Measurements from ENCODE around the gene ZNF839.
"Not testable (repeated sequence)": the region's sequence is repeated elsewhere in the genome, so short reads cannot be mapped to it uniquely, and the experiment has no call there.

The ZNF839 gene

GRCh38 chr14:102319351-102320032 lies at the start of gene ZNF839:
ZNF839 (plus strand) TSS chr14:102319746; CDS start chr14:102319766, 20 bp downstream.
- peak; percentile 88 to 93 (median 90) for DNase-seq

- no peak for DNase-seq
Observed at GRCh38 chr14:102272392-102272791, 47.2 kb upstream of the ZNF839 start.

GRCh38 chr14:102275866-102276265 lies 43.7 kb upstream of the ZNF839 start:
- DNase-seq = no peak

- DNase-seq = no peak
Observed at GRCh38 chr14:102277874-102278630, 41.5 kb upstream of the ZNF839 start.

GRCh38 chr14:102278631-102278935 lies 41.0 kb upstream of the ZNF839 start:
- no peak for DNase-seq

- no peak for DNase-seq
Observed at GRCh38 chr14:102279282-102279681, 40.3 kb upstream of the ZNF839 start.

- DNase-seq = no peak
Observed at GRCh38 chr14:102279688-102280348, 39.7 kb upstream of the ZNF839 start.

- no peak for DNase-seq
Observed at GRCh38 chr14:102280376-102280962, 39.1 kb upstream of the ZNF839 start.

GRCh38 chr14:102282751-102283465 lies 36.6 kb upstream of the ZNF839 start:
- no peak for DNase-seq

- no peak for DNase-seq
Observed at GRCh38 chr14:102283631-102284129, 35.9 kb upstream of the ZNF839 start.

- no peak for DNase-seq
Observed at GRCh38 chr14:102285106-102285505, 34.4 kb upstream of the ZNF839 start.

- no peak for DNase-seq
Observed at GRCh38 chr14:102288139-102288538, 31.4 kb upstream of the ZNF839 start.

- DNase-seq = no peak
Observed at GRCh38 chr14:102292441-102292840, 27.1 kb upstream of the ZNF839 start.

GRCh38 chr14:102293781-102294180 lies 25.8 kb upstream of the ZNF839 start:
- no peak for DNase-seq

GRCh38 chr14:102295270-102295669 lies 24.3 kb upstream of the ZNF839 start:
- no peak for DNase-seq

GRCh38 chr14:102297436-102298170 lies 21.9 kb upstream of the ZNF839 start:
- DNase-seq = no peak

GRCh38 chr14:102298303-102299070 lies 21.1 kb upstream of the ZNF839 start:
- DNase-seq = not testable (repeated sequence)

GRCh38 chr14:102303664-102304063 lies 15.9 kb upstream of the ZNF839 start:
- no peak for DNase-seq

GRCh38 chr14:102304611-102305506 lies 14.7 kb upstream of the ZNF839 start, which contains the start of gene MOK:
MOK (minus strand) TSS chr14:102305164; CDS start chr14:102304968, 196 bp downstream.
- DNase-seq = peak; percentile 87 to 95 (median 94)

Data from activated naive CD4-positive, alpha-beta T cell (primary cell).